ENCODE data around the gene KCNJ16.

DNA sequence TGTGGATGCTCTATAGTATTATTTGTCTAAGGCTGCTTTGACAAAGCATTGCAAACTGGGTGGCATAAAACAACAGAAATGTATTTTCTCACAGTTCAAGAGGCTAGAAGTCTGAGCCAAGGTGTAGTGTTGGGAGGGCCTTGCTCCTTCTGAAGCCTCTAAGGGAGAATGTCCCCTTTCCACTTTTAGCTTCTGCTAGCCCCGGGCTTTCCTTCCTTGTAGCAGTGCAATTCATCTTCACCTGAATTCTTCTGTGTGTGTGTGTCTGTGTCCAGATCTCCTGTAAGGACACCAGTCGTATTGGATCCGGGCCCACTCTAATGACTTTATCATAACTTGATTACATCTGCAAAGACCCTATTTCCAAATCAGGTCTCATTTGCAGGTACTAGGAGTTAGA is 18.1 kb downstream of the KCNJ16 start:
- TF ChIP-seq EZH2phosphoT487 (IDR thresholded peaks at IDR 0.05; ENCODE audit: borderline replicate concordance, low read length), result no peak
- no peak for TF ChIP-seq CTCF (IDR thresholded peaks at IDR 0.05; ENCODE audit: low read depth, low read length, poor library complexity, severe bottlenecking)
